ENCODE data around the gene ARHGEF4.

The ARHGEF4 gene

GRCh38 chr2:130851624-130852382 is 15.1 kb downstream of the ARHGEF4 start:
- DNase-seq (ENCODE audit: low spot score): no peak

- DNase-seq (ENCODE audit: low spot score): no peak
Measured at GRCh38 chr2:130852521-130853115, 15.9 kb downstream of the ARHGEF4 start.

- no peak for DNase-seq (ENCODE audit: low spot score)
Measured at GRCh38 chr2:130853391-130853790, 16.7 kb downstream of the ARHGEF4 start.

GRCh38 chr2:130854301-130854700 is 17.6 kb downstream of the ARHGEF4 start:
- no peak for DNase-seq (ENCODE audit: low spot score)

GRCh38 chr2:130864830-130865800 is 28.4 kb downstream of the ARHGEF4 start:
- no peak for DNase-seq (ENCODE audit: low spot score)

- no peak for DNase-seq (ENCODE audit: low spot score)
Measured at GRCh38 chr2:130869441-130870160, 32.9 kb downstream of the ARHGEF4 start.

GRCh38 chr2:130870161-130870485 is 33.4 kb downstream of the ARHGEF4 start:
- no peak for DNase-seq (ENCODE audit: low spot score)

GRCh38 chr2:130870779-130871178 is 34.1 kb downstream of the ARHGEF4 start:
- no peak for DNase-seq (ENCODE audit: low spot score)

- no peak for DNase-seq (ENCODE audit: low spot score)
Measured at GRCh38 chr2:130871843-130872740, 35.4 kb downstream of the ARHGEF4 start.

GRCh38 chr2:130872741-130873125 is 36.0 kb downstream of the ARHGEF4 start:
- no peak for DNase-seq (ENCODE audit: low spot score)

- DNase-seq (ENCODE audit: low spot score): peak; percentile 85
Measured at GRCh38 chr2:130873700-130874346, 37.1 kb downstream of the ARHGEF4 start.

GRCh38 chr2:130874512-130874911 is 37.8 kb downstream of the ARHGEF4 start:
- no peak for DNase-seq (ENCODE audit: low spot score)

- DNase-seq (ENCODE audit: low spot score): no peak
Measured at GRCh38 chr2:130875935-130876334, 39.2 kb downstream of the ARHGEF4 start.

GRCh38 chr2:130877258-130877657 is 40.5 kb downstream of the ARHGEF4 start:
- no peak for DNase-seq (ENCODE audit: low spot score)

GRCh38 chr2:130878316-130878715 is 41.6 kb downstream of the ARHGEF4 start:
- no peak for DNase-seq (ENCODE audit: low spot score)

- no peak for DNase-seq (ENCODE audit: low spot score)
Measured at GRCh38 chr2:130878933-130879332, 42.2 kb downstream of the ARHGEF4 start.

GRCh38 chr2:130882111-130882690 is 45.5 kb downstream of the ARHGEF4 start:
- DNase-seq (ENCODE audit: low spot score): no peak

GRCh38 chr2:130882991-130883390 is 46.3 kb downstream of the ARHGEF4 start:
- DNase-seq (ENCODE audit: low spot score): no peak

GRCh38 chr2:130883496-130883895 is 46.8 kb downstream of the ARHGEF4 start:
- DNase-seq (ENCODE audit: low spot score): no peak

GRCh38 chr2:130884013-130884412 is 47.3 kb downstream of the ARHGEF4 start:
- DNase-seq (ENCODE audit: low spot score): no peak

Data from GM03348 (cell line).